H1 (cell line): Measurements from ENCODE around the gene CDKL1. TPM values are rescaled to one million over a fixed set of nuclear protein-coding genes. Genes with fewer than 3 reads are reported as not detected.

Experiments
- CTCF ChIA-PET: fragments of 300-600 bp; sonication (Branson Sonifier 250); formaldehyde crosslinking; loops from one replicate; lab custom pipeline; 2021; ENCODE audit not compliant: partially characterized antibody; lab: Charles Lee
- POLR2A ChIA-PET: fragments of 300-600 bp; sonication (Branson Sonifier 250); formaldehyde crosslinking; loops from one replicate; lab custom pipeline; 2021; ENCODE audit warnings: inconsistent platforms; ENCODE audit not compliant: partially characterized antibody; lab: Charles Lee
- DNase-seq, 2 experiments: peaks; one replicate each; pipeline versions ENCODE4 v3.0.0 to v3.0.0-alpha.2; 2010 to 2022; ENCODE audit warnings: low spot score in 2 of 2, low read depth in 1 of 2, mixed read lengths in 1 of 2
- FAIRE-seq: peaks from 2 replicates; lab custom pipeline; 2011; peaks lifted over from hg19 to GRCh38; lab: Jason Lieb, UNC
- H2AFZ ChIP-seq: 2 replicates; pipeline ENCODE4 v1.8.1; 2012; ENCODE audit warnings: low read length, inconsistent platforms
- H2AK5ac ChIP-seq: 2 replicates; pipeline ENCODE4 v1.6.1; 2013; ENCODE audit warnings: low read depth, low read length
- H2BK120ac ChIP-seq: replicated peaks from 2 replicates; pipeline ENCODE3; 2013; ENCODE audit warnings: low read depth, low read length, inconsistent platforms
- H2BK12ac ChIP-seq: 2 replicates; pipeline ENCODE4 v1.6.1; 2013; ENCODE audit warnings: low read depth, low read length
- H2BK15ac ChIP-seq: 2 replicates; pipeline ENCODE4 v1.6.1; 2013; ENCODE audit warnings: low read length
- H2BK20ac ChIP-seq: 2 replicates; pipeline ENCODE4 v1.6.1; 2013; ENCODE audit warnings: low read length
- H2BK5ac ChIP-seq: 2 replicates; pipeline ENCODE4 v1.6.1; 2013; ENCODE audit warnings: low read depth, low read length
- H3K14ac ChIP-seq: 2 replicates; pipeline ENCODE4 v1.6.1; 2013; ENCODE audit warnings: inconsistent platforms; ENCODE audit not compliant: insufficient read length
- H3K18ac ChIP-seq: 2 replicates; pipeline ENCODE4 v1.6.1; 2013; ENCODE audit warnings: low read length; ENCODE audit errors: extremely low read depth
- H3K23ac ChIP-seq: 2 replicates; pipeline ENCODE4 v1.6.1; 2013; ENCODE audit warnings: inconsistent platforms; ENCODE audit not compliant: insufficient read length
- H3K23me2 ChIP-seq: 2 replicates; pipeline ENCODE4 v1.6.1; 2013; ENCODE audit warnings: low read depth, low read length
- H3K27ac ChIP-seq: 2 replicates; pipeline ENCODE4 v1.6.1; 2011; ENCODE audit warnings: low read depth, low read length, inconsistent platforms
- H3K27me3 ChIP-seq, 4 experiments: replicated peaks in 1 of 4; 1 replicate in 1 of 4; 2 replicates in 3 of 4; pipeline versions ENCODE4 v1.6.1 to v1.8.1; 2011 to 2013; ENCODE audit warnings: low read length in 3 of 4, mild to moderate bottlenecking in 3 of 4, inconsistent platforms in 2 of 4, mixed read lengths in 2 of 4, moderate library complexity in 1 of 4; ENCODE audit not compliant: control insufficient read depth in 3 of 4, insufficient read depth in 3 of 4; ENCODE audit errors: extremely low read depth in 1 of 4
- H3K36me3 ChIP-seq, 4 experiments: 2 replicates each; pipeline versions ENCODE4 v1.6.1 to v1.8.1; 2011 to 2013; ENCODE audit warnings: mild to moderate bottlenecking in 4 of 4, low read length in 3 of 4, moderate library complexity in 2 of 4, control low read depth in 1 of 4, inconsistent platforms in 1 of 4; ENCODE audit not compliant: insufficient read depth in 4 of 4, control insufficient read depth in 2 of 4
- H3K4ac ChIP-seq: replicated peaks from 2 replicates; pipeline ENCODE3; 2013; ENCODE audit warnings: low read length, low read depth, mixed read lengths, inconsistent platforms; ENCODE audit not compliant: insufficient read length
- H3K4me1 ChIP-seq, 4 experiments: replicated peaks in 1 of 4; 1 replicate in 1 of 4; 2 replicates in 3 of 4; pipeline versions ENCODE4 v1.6.1 to v1.8.1; 2011 to 2013; ENCODE audit warnings: low read length in 3 of 4, inconsistent platforms in 2 of 4, mixed read lengths in 1 of 4; ENCODE audit not compliant: insufficient read depth in 4 of 4, control insufficient read depth in 3 of 4
- H3K4me2 ChIP-seq, 2 experiments: 2 replicates each; pipeline versions ENCODE4 v1.6.1 to v1.8.1; 2011 to 2013; ENCODE audit warnings: low read depth in 2 of 2, low read length in 2 of 2, control low read depth in 1 of 2, inconsistent platforms in 1 of 2, mild to moderate bottlenecking in 1 of 2; ENCODE audit not compliant: insufficient read depth in 1 of 2
- H3K4me3 ChIP-seq, 4 experiments: fragments of 200-600, 300-600 bp in 1 of 4; sonication (generic), shearing (Covaris generic), sonication (Bioruptor Twin) in 1 of 4; 2 replicates each; pipeline versions ENCODE4 v1.5.1 to v1.8.1; 2011 to 2016; ENCODE audit warnings: low read length in 4 of 4, low read depth in 3 of 4, control low read depth in 2 of 4, inconsistent platforms in 2 of 4, mild to moderate bottlenecking in 2 of 4, mixed read lengths in 1 of 4, moderate library complexity in 1 of 4; ENCODE audit not compliant: insufficient read depth in 2 of 4; ENCODE audit errors: extremely low read depth in 1 of 4
- H3K56ac ChIP-seq: replicated peaks from 2 replicates; pipeline ENCODE3; 2013; ENCODE audit warnings: low read depth, mild to moderate bottlenecking, mixed read lengths, low read length, inconsistent platforms; ENCODE audit not compliant: insufficient read length
- H3K79me1 ChIP-seq: 2 replicates; pipeline ENCODE4 v1.6.1; 2013; ENCODE audit warnings: low read depth, low read length, control low read depth
- H3K79me2 ChIP-seq, 2 experiments: 2 replicates each; pipeline versions ENCODE4 v1.6.1 to v1.8.1; 2012 to 2013; ENCODE audit warnings: low read length in 2 of 2, mild to moderate bottlenecking in 2 of 2, inconsistent platforms in 1 of 2; ENCODE audit not compliant: insufficient read depth in 2 of 2, control insufficient read depth in 1 of 2
- H3K9ac ChIP-seq, 4 experiments: replicated peaks in 1 of 4; 1 replicate in 1 of 4; 2 replicates in 3 of 4; pipeline versions ENCODE4 v1.6.1 to v1.8.1; 2011 to 2013; ENCODE audit warnings: low read depth in 3 of 4, low read length in 3 of 4, control low read depth in 2 of 4, mild to moderate bottlenecking in 2 of 4, moderate library complexity in 2 of 4, inconsistent platforms in 1 of 4; ENCODE audit errors: extremely low read depth in 1 of 4
- H3K9me3 ChIP-seq, 2 experiments: 2 replicates each; pipeline versions ENCODE4 v1.6.1 to v1.8.1; 2012 to 2013; ENCODE audit warnings: mild to moderate bottlenecking in 2 of 2, moderate library complexity in 2 of 2, control low read depth in 1 of 2, inconsistent platforms in 1 of 2, low read depth in 1 of 2, low read length in 1 of 2, mixed read lengths in 1 of 2; ENCODE audit not compliant: insufficient read depth in 2 of 2
- H4K20me1 ChIP-seq, 2 experiments: replicated peaks in 1 of 2; 2 replicates each; pipeline versions ENCODE3 to v1.8.1; 2011 to 2013; ENCODE audit warnings: inconsistent platforms in 2 of 2, low read length in 2 of 2, mild to moderate bottlenecking in 1 of 2; ENCODE audit not compliant: insufficient read depth in 2 of 2, control insufficient read depth in 1 of 2
- H4K5ac ChIP-seq: 2 replicates; pipeline ENCODE4 v1.6.1; 2013; ENCODE audit warnings: low read length, low read depth, mixed read lengths, inconsistent platforms; ENCODE audit not compliant: insufficient read length
- H4K8ac ChIP-seq: 2 replicates; pipeline ENCODE4 v1.8.0; 2013; ENCODE audit warnings: mild to moderate bottlenecking, moderate library complexity, low read length, inconsistent platforms; ENCODE audit not compliant: insufficient read depth; ENCODE audit errors: extremely low read depth
- H4K91ac ChIP-seq: replicated peaks from 2 replicates; pipeline ENCODE3; 2013; ENCODE audit warnings: low read length, mixed read lengths, inconsistent platforms; ENCODE audit not compliant: insufficient read length
- WGBS, 2 experiments: shearing (Covaris generic) in 1 of 2; methylation state at CpG; one replicate each; pipeline versions ENCODE4 v1.1.6 to v1.1.7; 2013 to 2015; ENCODE audit warnings: low lambda C conversion rate in 2 of 2, mixed read lengths in 2 of 2, inconsistent platforms in 1 of 2, low coverage in 1 of 2, missing lambda C conversion rate in 1 of 2; ENCODE audit not compliant: insufficient replicate concordance in 2 of 2, insufficient coverage in 1 of 2, insufficient read length in 1 of 2; ENCODE audit errors: extremely low coverage in 1 of 2, missing lambda C conversion rate in 1 of 2; 5-methylcytosine and 5-hydroxymethylcytosine counted together
- polyA plus RNA-seq, 7 experiments: library from polyadenylated mRNA; depleted of rRNA in 3 of 7; stranded (reverse) in 5 of 7; unstranded in 2 of 7; fragments of >200 nt in 5 of 7; fragments of 200-250 nt in 2 of 7; gene quantifications; 1 replicate in 5 of 7; 2 replicates in 1 of 7; 4 replicates in 1 of 7; pipeline versions ENCODE4 v1.2.1 to v1.2.3, GENCODE V29; 2011 to 2013; ENCODE audit warnings: missing spikeins in 2 of 7, mixed read lengths in 2 of 7
- total RNA-seq: library from RNA; stranded (reverse); fragmentation: NEBNext Ultra II Directional; extraction: Animal tissue kit (Norgen Biotek cat#: 25700); gene quantifications from 2 replicates; pipeline ENCODE4 v1.2.1, GENCODE V29; 2021
- TF ChIP-seq, protein P1 (sequence below): fragments of 300-600 bp; sonication (generic); IDR thresholded peaks from 2 replicates; pipeline ENCODE4 v1.7.1; 2012; ENCODE audit warnings: low read length, moderate library complexity, mild to moderate bottlenecking, inconsistent platforms; ENCODE audit not compliant: insufficient replicate concordance

CDKL1 gene
- total and polyA plus RNA-seq, 2 of the 8 experiments (the other 6 are each of a cell fraction or from before 2014, with no cell fraction given): 1.2 to 2.2 TPM

DNA sequence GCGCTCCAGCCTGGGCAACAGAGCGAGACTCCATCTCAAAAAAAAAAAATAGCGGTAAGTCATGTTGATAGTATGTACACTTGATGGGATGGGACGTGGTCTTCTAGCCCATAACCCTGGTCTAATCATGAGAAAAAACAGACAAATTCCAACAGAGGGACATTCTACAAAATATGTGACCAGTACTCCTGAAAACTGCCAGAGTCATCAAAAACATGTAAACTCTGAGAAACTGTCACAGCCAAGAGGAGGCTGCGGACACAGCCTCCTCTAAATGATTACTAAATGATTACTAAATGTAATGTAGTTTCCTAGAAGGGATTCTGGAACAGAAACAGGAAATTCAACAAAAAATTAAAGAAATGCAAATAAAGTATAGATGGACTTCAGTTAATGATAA is 20.9 kb downstream of the CDKL1 start:
- DNase-seq (no peak), FAIRE-seq (no peak)
- Histone ChIP-seq H3K23me2 (no peaks in the 10 kb centered on the region), H2BK20ac (no peak overlapping the region), H2BK12ac (no peak overlapping the region), H3K4ac (no peak overlapping the region), H4K91ac (no peak overlapping the region), H3K56ac (no peak overlapping the region), H2AFZ (no peak overlapping the region), H2AK5ac (no peak overlapping the region), H2BK120ac (no peak overlapping the region), H3K4me3 (no peak overlapping the region), H3K9me3 (no peaks in the 10 kb centered on the region), H4K20me1 (no peaks in the 10 kb centered on the region), H3K23ac (no peak overlapping the region), H2BK5ac (no peak overlapping the region), H2BK15ac (no peak overlapping the region), H3K79me1 (no peaks in the 10 kb centered on the region), H3K79me2 (no peaks in the 10 kb centered on the region), H3K18ac (no peak overlapping the region), H3K4me2 (no peak overlapping the region), H3K27me3 (no peaks in the 10 kb centered on the region), H3K27ac (no peak overlapping the region), H3K14ac (no peak overlapping the region), H4K5ac (no peak overlapping the region), H3K9ac (no peak overlapping the region), H4K8ac (no peak overlapping the region), H3K36me3 (no peaks in the 10 kb centered on the region), H3K4me1 (no peaks in the 10 kb centered on the region; a peak in 1 of 7 replicates)
- WGBS, 2 experiments: 86% methylated on average over 3 of the region's 5 CpGs; no CpG with 5 or more reads in 1 of the 2 experiments
- ChIA-PET CTCF (no interaction called here), POLR2A (no interaction called here)
- TF ChIP-seq, protein P1, sequence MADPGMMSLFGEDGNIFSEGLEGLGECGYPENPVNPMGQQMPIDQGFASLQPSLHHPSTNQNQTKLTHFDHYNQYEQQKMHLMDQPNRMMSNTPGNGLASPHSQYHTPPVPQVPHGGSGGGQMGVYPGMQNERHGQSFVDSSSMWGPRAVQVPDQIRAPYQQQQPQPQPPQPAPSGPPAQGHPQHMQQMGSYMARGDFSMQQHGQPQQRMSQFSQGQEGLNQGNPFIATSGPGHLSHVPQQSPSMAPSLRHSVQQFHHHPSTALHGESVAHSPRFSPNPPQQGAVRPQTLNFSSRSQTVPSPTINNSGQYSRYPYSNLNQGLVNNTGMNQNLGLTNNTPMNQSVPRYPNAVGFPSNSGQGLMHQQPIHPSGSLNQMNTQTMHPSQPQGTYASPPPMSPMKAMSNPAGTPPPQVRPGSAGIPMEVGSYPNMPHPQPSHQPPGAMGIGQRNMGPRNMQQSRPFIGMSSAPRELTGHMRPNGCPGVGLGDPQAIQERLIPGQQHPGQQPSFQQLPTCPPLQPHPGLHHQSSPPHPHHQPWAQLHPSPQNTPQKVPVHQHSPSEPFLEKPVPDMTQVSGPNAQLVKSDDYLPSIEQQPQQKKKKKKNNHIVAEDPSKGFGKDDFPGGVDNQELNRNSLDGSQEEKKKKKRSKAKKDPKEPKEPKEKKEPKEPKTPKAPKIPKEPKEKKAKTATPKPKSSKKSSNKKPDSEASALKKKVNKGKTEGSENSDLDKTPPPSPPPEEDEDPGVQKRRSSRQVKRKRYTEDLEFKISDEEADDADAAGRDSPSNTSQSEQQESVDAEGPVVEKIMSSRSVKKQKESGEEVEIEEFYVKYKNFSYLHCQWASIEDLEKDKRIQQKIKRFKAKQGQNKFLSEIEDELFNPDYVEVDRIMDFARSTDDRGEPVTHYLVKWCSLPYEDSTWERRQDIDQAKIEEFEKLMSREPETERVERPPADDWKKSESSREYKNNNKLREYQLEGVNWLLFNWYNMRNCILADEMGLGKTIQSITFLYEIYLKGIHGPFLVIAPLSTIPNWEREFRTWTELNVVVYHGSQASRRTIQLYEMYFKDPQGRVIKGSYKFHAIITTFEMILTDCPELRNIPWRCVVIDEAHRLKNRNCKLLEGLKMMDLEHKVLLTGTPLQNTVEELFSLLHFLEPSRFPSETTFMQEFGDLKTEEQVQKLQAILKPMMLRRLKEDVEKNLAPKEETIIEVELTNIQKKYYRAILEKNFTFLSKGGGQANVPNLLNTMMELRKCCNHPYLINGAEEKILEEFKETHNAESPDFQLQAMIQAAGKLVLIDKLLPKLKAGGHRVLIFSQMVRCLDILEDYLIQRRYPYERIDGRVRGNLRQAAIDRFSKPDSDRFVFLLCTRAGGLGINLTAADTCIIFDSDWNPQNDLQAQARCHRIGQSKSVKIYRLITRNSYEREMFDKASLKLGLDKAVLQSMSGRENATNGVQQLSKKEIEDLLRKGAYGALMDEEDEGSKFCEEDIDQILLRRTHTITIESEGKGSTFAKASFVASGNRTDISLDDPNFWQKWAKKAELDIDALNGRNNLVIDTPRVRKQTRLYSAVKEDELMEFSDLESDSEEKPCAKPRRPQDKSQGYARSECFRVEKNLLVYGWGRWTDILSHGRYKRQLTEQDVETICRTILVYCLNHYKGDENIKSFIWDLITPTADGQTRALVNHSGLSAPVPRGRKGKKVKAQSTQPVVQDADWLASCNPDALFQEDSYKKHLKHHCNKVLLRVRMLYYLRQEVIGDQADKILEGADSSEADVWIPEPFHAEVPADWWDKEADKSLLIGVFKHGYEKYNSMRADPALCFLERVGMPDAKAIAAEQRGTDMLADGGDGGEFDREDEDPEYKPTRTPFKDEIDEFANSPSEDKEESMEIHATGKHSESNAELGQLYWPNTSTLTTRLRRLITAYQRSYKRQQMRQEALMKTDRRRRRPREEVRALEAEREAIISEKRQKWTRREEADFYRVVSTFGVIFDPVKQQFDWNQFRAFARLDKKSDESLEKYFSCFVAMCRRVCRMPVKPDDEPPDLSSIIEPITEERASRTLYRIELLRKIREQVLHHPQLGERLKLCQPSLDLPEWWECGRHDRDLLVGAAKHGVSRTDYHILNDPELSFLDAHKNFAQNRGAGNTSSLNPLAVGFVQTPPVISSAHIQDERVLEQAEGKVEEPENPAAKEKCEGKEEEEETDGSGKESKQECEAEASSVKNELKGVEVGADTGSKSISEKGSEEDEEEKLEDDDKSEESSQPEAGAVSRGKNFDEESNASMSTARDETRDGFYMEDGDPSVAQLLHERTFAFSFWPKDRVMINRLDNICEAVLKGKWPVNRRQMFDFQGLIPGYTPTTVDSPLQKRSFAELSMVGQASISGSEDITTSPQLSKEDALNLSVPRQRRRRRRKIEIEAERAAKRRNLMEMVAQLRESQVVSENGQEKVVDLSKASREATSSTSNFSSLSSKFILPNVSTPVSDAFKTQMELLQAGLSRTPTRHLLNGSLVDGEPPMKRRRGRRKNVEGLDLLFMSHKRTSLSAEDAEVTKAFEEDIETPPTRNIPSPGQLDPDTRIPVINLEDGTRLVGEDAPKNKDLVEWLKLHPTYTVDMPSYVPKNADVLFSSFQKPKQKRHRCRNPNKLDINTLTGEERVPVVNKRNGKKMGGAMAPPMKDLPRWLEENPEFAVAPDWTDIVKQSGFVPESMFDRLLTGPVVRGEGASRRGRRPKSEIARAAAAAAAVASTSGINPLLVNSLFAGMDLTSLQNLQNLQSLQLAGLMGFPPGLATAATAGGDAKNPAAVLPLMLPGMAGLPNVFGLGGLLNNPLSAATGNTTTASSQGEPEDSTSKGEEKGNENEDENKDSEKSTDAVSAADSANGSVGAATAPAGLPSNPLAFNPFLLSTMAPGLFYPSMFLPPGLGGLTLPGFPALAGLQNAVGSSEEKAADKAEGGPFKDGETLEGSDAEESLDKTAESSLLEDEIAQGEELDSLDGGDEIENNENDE: no peak
